Keratinocyte (primary cell): ENCODE results near the gene ABCC11. TPM values are rescaled to one million over a fixed set of nuclear protein-coding genes. Genes with fewer than 3 reads are reported as not detected.

Source experiments
- DNase-seq: peaks from one replicate; pipeline ENCODE4 v3.0.0-alpha.2; 2011; ENCODE audit warnings: low read depth, missing footprints, low spot score
- FAIRE-seq: peaks from 2 replicates; lab custom pipeline; 2011; peaks lifted over from hg19 to GRCh38; lab: Jason Lieb, UNC
- H2AFZ ChIP-seq: 2 replicates; pipeline ENCODE4 v1.6.0; 2012; ENCODE audit warnings: low read length, control low read depth, inconsistent platforms; ENCODE audit not compliant: control insufficient read depth
- H3K27ac ChIP-seq: 2 replicates; pipeline ENCODE4 v1.5.1; 2011; ENCODE audit warnings: low read length; ENCODE audit not compliant: control insufficient read depth, insufficient read depth
- H3K27me3 ChIP-seq: 3 replicates; pipeline ENCODE4 v1.6.0; 2011; ENCODE audit warnings: low read length; ENCODE audit not compliant: control insufficient read depth, insufficient read depth; ENCODE audit errors: extremely low read depth
- H3K36me3 ChIP-seq, 2 experiments: 2 replicates in 1 of 2; 3 replicates in 1 of 2; pipeline ENCODE4 v1.5.1; 2011; ENCODE audit warnings: low read length in 2 of 2, mild to moderate bottlenecking in 1 of 2; ENCODE audit not compliant: control insufficient read depth in 2 of 2, insufficient read depth in 2 of 2; ENCODE audit errors: extremely low read depth in 1 of 2
- H3K4me1 ChIP-seq: 3 replicates; pipeline ENCODE4 v1.5.1; 2011; ENCODE audit warnings: low read length; ENCODE audit not compliant: control insufficient read depth, insufficient read depth; ENCODE audit errors: extremely low read depth
- H3K4me2 ChIP-seq: 3 replicates; pipeline ENCODE4 v1.6.0; 2011; ENCODE audit warnings: low read depth, low read length; ENCODE audit not compliant: control insufficient read depth, insufficient read depth; ENCODE audit errors: extremely low read depth
- H3K4me3 ChIP-seq, 3 experiments: fragments of 200-600 bp in 1 of 3; sonication (generic) in 1 of 3; 2 replicates in 2 of 3; 3 replicates in 1 of 3; pipeline ENCODE4 v1.5.1; 2011 to 2016; ENCODE audit warnings: low read length in 3 of 3, mild to moderate bottlenecking in 3 of 3, control low read depth in 2 of 3, inconsistent platforms in 1 of 3, low read depth in 1 of 3, mixed read lengths in 1 of 3, mixed run types in 1 of 3, moderate library complexity in 1 of 3; ENCODE audit not compliant: control insufficient read depth in 2 of 3, insufficient read depth in 2 of 3; ENCODE audit errors: extremely low read depth in 1 of 3
- H3K79me2 ChIP-seq: 2 replicates; pipeline ENCODE4 v1.6.0; 2012; ENCODE audit warnings: low read length; ENCODE audit not compliant: control insufficient read depth, insufficient read depth
- H3K9ac ChIP-seq: 3 replicates; pipeline ENCODE4 v1.6.0; 2011; ENCODE audit warnings: low read length; ENCODE audit not compliant: control insufficient read depth, insufficient read depth; ENCODE audit errors: extremely low read depth
- H3K9me1 ChIP-seq: 3 replicates; pipeline ENCODE4 v1.6.0; 2011; ENCODE audit warnings: low read length; ENCODE audit not compliant: control insufficient read depth, insufficient read depth; ENCODE audit errors: extremely low read depth
- H3K9me3 ChIP-seq: 2 replicates; pipeline ENCODE4 v1.5.1; 2012; ENCODE audit warnings: low read depth, low read length; ENCODE audit not compliant: control insufficient read depth
- H4K20me1 ChIP-seq: 3 replicates; pipeline ENCODE4 v1.6.0; 2011; ENCODE audit warnings: low read length; ENCODE audit not compliant: control insufficient read depth, insufficient read depth; ENCODE audit errors: extremely low read depth
- EZH2 ChIP-seq: IDR thresholded peaks from one replicate; pipeline ENCODE4 v1.6.1; 2012; ENCODE audit warnings: inconsistent platforms, mild to moderate bottlenecking, low read length, moderate library complexity
- dilution Hi-C: fragments of 300-500 bp; cut with MboI; formaldehyde crosslinking; loops from one replicate; pipeline ENCODE4 v1.7.0; 2020; ENCODE audit warnings: low sequenced_read_pairs; ENCODE audit not compliant: extremely low pct_ligation_motif_present
- polyA plus RNA-seq, 5 experiments: library from polyadenylated mRNA; depleted of rRNA in 3 of 5; stranded (reverse) in 3 of 5; stranded (forward) in 1 of 5; unstranded in 1 of 5; fragments of >200 nt; gene quantifications; 1 replicate in 1 of 5; 2 replicates in 3 of 5; 3 replicates in 1 of 5; pipeline versions ENCODE4 v1.2.1 to v1.2.3, GENCODE V29; 2011 to 2012; ENCODE audit warnings: missing spikeins in 2 of 5, low read depth in 1 of 5, low replicate concordance in 1 of 5
- TF ChIP-seq, protein P1 (sequence below), 3 experiments: IDR thresholded peaks in 1 of 3; conservative IDR thresholded peaks in 1 of 3; optimal IDR thresholded peaks in 1 of 3; 2 replicates in 2 of 3; 3 replicates in 1 of 3; pipeline versions ENCODE3 to v1.5.1; 2011; ENCODE audit warnings: low read length in 3 of 3, mild to moderate bottlenecking in 3 of 3, moderate library complexity in 2 of 3, control low read depth in 1 of 3, inconsistent platforms in 1 of 3; ENCODE audit not compliant: insufficient read depth in 2 of 3; ENCODE audit errors: extremely low read depth in 1 of 3

ABCC11 gene
- polyA plus RNA-seq, 1 donor (not counting 4 experiments of a cell fraction or from before 2014, with no cell fraction given): 0.33 TPM

DNA sequence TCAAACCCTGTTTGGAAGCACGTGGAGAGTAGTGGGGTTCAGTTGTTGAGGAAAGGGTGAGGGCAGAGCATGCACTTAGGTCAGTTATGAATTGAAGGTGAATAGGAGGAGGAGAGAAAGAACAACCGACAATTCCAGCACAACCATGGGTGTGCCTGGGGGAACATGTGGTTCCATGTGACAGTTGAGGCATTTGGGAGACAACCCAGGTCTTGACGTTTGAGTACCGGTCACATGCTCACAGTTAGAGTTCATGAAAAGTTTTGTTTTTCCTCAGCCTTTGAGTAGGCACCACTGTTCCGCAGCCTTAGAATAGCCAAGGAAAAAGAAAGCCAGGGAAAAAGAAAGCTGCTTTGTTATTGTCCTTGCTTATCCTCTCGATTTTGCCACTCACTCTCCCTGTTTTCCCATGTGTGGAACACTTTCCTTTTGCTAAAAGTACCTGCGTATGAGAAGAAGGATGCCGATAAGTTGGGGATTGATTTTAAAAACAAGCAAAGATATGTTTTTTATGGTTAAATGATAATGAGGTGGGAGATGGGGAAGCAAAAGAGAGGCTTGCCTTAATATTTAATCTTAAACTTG, 25.6 kb upstream of the ABCC11 start:
- Histone ChIP-seq H3K79me2 (no peaks in the 10 kb centered on the region), H3K9ac (no peak overlapping the region), H2AFZ (no peak overlapping the region), H3K4me3 (no peak overlapping the region), H4K20me1 (no peaks in the 10 kb centered on the region), H3K4me2 (no peak overlapping the region), H3K9me1 (no peaks in the 10 kb centered on the region), H3K27ac (no peak overlapping the region), H3K36me3 (peaks cover 4 to 8% of the 10 kb centered on the region in 2 experiments), H3K4me1 (no peaks in the 10 kb centered on the region), H3K27me3 (no peaks in the 10 kb centered on the region), H3K9me3 (no peaks in the 10 kb centered on the region)
- dilution Hi-C loops: no loop called here
- DNase-seq (no peak), FAIRE-seq (no peak)
- TF ChIP-seq, protein P1, sequence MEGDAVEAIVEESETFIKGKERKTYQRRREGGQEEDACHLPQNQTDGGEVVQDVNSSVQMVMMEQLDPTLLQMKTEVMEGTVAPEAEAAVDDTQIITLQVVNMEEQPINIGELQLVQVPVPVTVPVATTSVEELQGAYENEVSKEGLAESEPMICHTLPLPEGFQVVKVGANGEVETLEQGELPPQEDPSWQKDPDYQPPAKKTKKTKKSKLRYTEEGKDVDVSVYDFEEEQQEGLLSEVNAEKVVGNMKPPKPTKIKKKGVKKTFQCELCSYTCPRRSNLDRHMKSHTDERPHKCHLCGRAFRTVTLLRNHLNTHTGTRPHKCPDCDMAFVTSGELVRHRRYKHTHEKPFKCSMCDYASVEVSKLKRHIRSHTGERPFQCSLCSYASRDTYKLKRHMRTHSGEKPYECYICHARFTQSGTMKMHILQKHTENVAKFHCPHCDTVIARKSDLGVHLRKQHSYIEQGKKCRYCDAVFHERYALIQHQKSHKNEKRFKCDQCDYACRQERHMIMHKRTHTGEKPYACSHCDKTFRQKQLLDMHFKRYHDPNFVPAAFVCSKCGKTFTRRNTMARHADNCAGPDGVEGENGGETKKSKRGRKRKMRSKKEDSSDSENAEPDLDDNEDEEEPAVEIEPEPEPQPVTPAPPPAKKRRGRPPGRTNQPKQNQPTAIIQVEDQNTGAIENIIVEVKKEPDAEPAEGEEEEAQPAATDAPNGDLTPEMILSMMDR (optimal IDR thresholded peaks at IDR 0.05 in 1 of 3, IDR thresholded peaks at IDR 0.05 in 1 of 3, conservative IDR thresholded peaks at IDR 0.05 in 1 of 3; ENCODE audit: extremely low read depth in 1 of 3, insufficient read depth in 2 of 3, low read length in 3 of 3): no peak
- no peak for TF ChIP-seq EZH2

DNA sequence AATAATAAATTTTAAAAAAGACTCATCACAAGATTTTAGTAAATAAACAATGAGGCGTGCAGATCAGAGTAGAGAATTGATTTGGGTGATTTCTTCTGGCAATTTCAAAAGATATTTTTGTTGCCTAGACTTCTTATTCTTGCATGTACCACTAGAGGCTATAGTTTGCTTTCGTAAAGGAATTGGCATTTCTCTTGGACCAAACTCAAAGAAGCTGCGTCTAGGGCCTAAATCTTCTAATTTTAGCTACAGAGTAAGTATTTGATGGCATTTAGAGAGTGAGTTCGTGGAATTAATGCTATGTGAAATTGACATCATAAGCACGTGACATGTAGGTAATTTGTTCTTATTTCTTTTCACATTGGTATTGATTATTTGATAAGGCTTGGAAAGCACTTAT, 24.4 kb upstream of the ABCC11 start:
- H3K9me3 ChIP-seq: no peaks in the 10 kb centered on the region
- no peak overlapping the region for H3K4me3 ChIP-seq
- no peaks in the 10 kb centered on the region for H3K4me1 ChIP-seq
- FAIRE-seq: no peak
- no peak overlapping the region for H2AFZ ChIP-seq
- no peaks in the 10 kb centered on the region for H3K9me1 ChIP-seq
- DNase-seq: no peak
- no peaks in the 10 kb centered on the region for H4K20me1 ChIP-seq
- no peak overlapping the region for H3K9ac ChIP-seq
- dilution Hi-C loops: no loop called here
- no peak overlapping the region for H3K27ac ChIP-seq
- H3K79me2 ChIP-seq: no peaks in the 10 kb centered on the region
- H3K27me3 ChIP-seq: no peaks in the 10 kb centered on the region
- no peak overlapping the region for H3K4me2 ChIP-seq
- H3K36me3 ChIP-seq: peaks cover 0 to 6% of the 10 kb centered on the region in 2 experiments
- TF ChIP-seq, protein P1 (optimal IDR thresholded peaks at IDR 0.05 in 1 of 3, IDR thresholded peaks at IDR 0.05 in 1 of 3, conservative IDR thresholded peaks at IDR 0.05 in 1 of 3; ENCODE audit: extremely low read depth in 1 of 3, insufficient read depth in 2 of 3, low read length in 3 of 3): no peak
- no peak for TF ChIP-seq EZH2
